Measurements from ENCODE around the gene HOXA11.

The HOXA11 gene

DNA sequence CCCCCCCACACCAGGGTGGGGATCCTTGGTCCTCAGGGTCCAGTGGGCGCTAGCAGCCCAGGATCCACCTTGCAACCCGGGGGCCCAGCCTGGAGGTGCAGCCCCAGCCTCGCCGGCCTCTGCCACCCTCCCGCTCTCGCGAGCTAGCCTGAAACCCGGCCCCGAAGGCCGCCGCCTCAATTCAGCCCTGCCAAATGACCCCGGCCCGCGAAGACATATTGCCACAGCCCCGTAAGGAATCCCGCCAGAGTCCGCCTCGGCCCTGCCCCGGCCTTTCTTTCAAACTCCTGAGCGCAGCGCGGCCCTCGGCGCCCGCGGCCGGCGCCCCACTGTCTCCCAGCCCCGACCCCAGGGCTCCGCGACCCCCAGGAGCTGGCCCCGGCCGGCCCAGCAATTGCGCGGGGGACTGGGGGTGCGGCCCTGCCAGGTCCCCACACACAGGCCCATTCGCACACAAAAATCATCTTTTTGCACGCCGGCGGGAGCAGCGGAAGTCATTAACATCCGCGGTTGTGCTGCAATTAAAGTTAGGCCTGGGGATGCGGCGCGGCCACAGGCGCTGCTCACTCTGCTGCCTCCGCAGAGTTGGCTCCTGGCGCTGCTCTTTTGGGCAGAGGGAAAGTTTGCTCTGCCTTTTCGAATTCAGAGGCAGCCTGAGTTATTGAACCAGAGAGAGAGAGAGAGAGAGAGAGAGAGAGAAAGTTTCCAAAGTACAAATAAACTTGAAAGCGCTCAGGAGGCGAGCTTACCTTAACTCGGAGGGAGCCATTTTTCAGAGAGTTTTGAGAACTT, 45.5 kb downstream of the HOXA11 start:
- H3K4me1 ChIP-seq: no peaks in the 10 kb centered on the region
- no peaks in the 10 kb centered on the region for H3K9me3 ChIP-seq (ENCODE audit: control insufficient read depth, low read length)
- no peaks in the 10 kb centered on the region for H3K79me2 ChIP-seq
- no peak overlapping the region for H3K4me2 ChIP-seq (ENCODE audit: low read length)
- H3K4me3 ChIP-seq (ENCODE audit: low read depth, low read length): no peak overlapping the region
- H2AFZ ChIP-seq: no peak overlapping the region
- TF ChIP-seq, protein P1, sequence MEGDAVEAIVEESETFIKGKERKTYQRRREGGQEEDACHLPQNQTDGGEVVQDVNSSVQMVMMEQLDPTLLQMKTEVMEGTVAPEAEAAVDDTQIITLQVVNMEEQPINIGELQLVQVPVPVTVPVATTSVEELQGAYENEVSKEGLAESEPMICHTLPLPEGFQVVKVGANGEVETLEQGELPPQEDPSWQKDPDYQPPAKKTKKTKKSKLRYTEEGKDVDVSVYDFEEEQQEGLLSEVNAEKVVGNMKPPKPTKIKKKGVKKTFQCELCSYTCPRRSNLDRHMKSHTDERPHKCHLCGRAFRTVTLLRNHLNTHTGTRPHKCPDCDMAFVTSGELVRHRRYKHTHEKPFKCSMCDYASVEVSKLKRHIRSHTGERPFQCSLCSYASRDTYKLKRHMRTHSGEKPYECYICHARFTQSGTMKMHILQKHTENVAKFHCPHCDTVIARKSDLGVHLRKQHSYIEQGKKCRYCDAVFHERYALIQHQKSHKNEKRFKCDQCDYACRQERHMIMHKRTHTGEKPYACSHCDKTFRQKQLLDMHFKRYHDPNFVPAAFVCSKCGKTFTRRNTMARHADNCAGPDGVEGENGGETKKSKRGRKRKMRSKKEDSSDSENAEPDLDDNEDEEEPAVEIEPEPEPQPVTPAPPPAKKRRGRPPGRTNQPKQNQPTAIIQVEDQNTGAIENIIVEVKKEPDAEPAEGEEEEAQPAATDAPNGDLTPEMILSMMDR (IDR thresholded peaks at IDR 0.05): no peak
- H3K27ac ChIP-seq: no peak overlapping the region
- H3K36me3 ChIP-seq (ENCODE audit: control insufficient read depth, insufficient read depth, low read length): no peaks in the 10 kb centered on the region
- H3K9ac ChIP-seq: no peak overlapping the region
- H3K27me3 ChIP-seq (ENCODE audit: control insufficient read depth, insufficient read depth, low read length): no peaks in the 10 kb centered on the region

GRCh38 chr7:27138985-27139333, 46.1 kb downstream of the HOXA11 start:
- Histone ChIP-seq H2AFZ (no peak overlapping the region), H3K4me1 (no peaks in the 10 kb centered on the region), H3K9ac (no peak overlapping the region), H3K79me2 (no peaks in the 10 kb centered on the region), H3K27ac (no peak overlapping the region), H3K4me2 (ENCODE audit: low read length) (no peak overlapping the region), H3K36me3 (ENCODE audit: control insufficient read depth, insufficient read depth, low read length) (no peaks in the 10 kb centered on the region), H3K27me3 (ENCODE audit: control insufficient read depth, insufficient read depth, low read length) (no peaks in the 10 kb centered on the region), H3K9me3 (ENCODE audit: control insufficient read depth, low read length) (no peaks in the 10 kb centered on the region), H3K4me3 (ENCODE audit: low read depth, low read length) (no peak overlapping the region)
- TF ChIP-seq, protein P1 (IDR thresholded peaks at IDR 0.05): no peak

DNA sequence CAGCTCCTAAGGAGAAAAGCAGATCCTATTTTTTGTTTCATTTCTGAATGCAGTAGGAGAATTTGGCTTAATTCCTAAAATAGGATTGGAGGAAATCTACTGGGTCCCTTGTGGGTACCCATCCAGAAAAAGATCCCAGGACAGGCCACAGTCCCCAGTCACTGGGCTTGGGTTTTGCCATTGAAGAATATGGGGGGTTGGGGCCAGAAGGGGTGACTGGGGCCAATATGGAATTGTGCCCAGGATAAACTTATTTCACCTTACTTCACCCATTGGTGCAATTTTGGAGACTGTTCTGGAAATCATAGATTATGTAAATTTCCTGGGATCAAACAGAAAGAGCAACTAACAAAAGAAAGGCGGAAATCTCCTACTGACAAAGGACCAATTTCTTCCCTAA, 46.6 kb downstream of the HOXA11 start:
- H3K27ac ChIP-seq: no peak overlapping the region
- no peak overlapping the region for H3K9ac ChIP-seq
- H3K27me3 ChIP-seq (ENCODE audit: control insufficient read depth, insufficient read depth, low read length): no peaks in the 10 kb centered on the region
- no peaks in the 10 kb centered on the region for H3K4me1 ChIP-seq
- H3K4me2 ChIP-seq (ENCODE audit: low read length): no peak overlapping the region
- H3K79me2 ChIP-seq: no peaks in the 10 kb centered on the region
- H3K4me3 ChIP-seq (ENCODE audit: low read depth, low read length): no peak overlapping the region
- no peak overlapping the region for H2AFZ ChIP-seq
- H3K36me3 ChIP-seq (ENCODE audit: control insufficient read depth, insufficient read depth, low read length): no peaks in the 10 kb centered on the region
- H3K9me3 ChIP-seq (ENCODE audit: control insufficient read depth, low read length): no peaks in the 10 kb centered on the region
- TF ChIP-seq, protein P1 (IDR thresholded peaks at IDR 0.05): no peak

GRCh38 chr7:27137640-27138315, 47.3 kb downstream of the HOXA11 start:
- TF ChIP-seq, protein P1 (IDR thresholded peaks at IDR 0.05): no peak
- Histone ChIP-seq H3K4me3 (ENCODE audit: low read depth, low read length) (no peak overlapping the region), H2AFZ (no peak overlapping the region), H3K4me1 (no peaks in the 10 kb centered on the region), H3K79me2 (no peaks in the 10 kb centered on the region), H3K27ac (no peak overlapping the region), H3K9me3 (ENCODE audit: control insufficient read depth, low read length) (no peaks in the 10 kb centered on the region), H3K36me3 (ENCODE audit: control insufficient read depth, insufficient read depth, low read length) (no peaks in the 10 kb centered on the region), H3K4me2 (ENCODE audit: low read length) (no peak overlapping the region), H3K27me3 (ENCODE audit: control insufficient read depth, insufficient read depth, low read length) (no peaks in the 10 kb centered on the region), H3K9ac (no peak overlapping the region)

Data from parathyroid adenoma (tissue), 2 donors.